ENCODE results near the gene PUS7. TPM values are rescaled to one million over a fixed set of nuclear protein-coding genes. Genes with fewer than 3 reads are reported as not detected.

The PUS7 gene
- polyA plus RNA-seq, 1 of the 3 experiments (the other 2 are of a cell fraction): 18.8 TPM

- H3K9ac ChIP-seq: no peak overlapping the region
- DNase-seq: no peak
- H3K9me2 ChIP-seq: no peaks in the 10 kb centered on the region
- H3K79me2 ChIP-seq (ENCODE audit: insufficient read depth): no peaks in the 10 kb centered on the region
- peaks cover 15 to 60% of the 10 kb centered on the region in 2 experiments for H3K36me3 ChIP-seq (replicated peaks in 1 of 2; ENCODE audit: control insufficient read depth in 1 of 2, insufficient read depth in 2 of 2, low read length in 1 of 2)
- TF ChIP-seq TCF12 (IDR thresholded peaks at IDR 0.05): peak; percentile 33; the same call in 1 of the 2 replicates
- no peak for TF ChIP-seq MEF2A (IDR thresholded peaks at IDR 0.05; ENCODE audit: borderline replicate concordance, low read depth)
- TF ChIP-seq FOSL2 (IDR thresholded peaks at IDR 0.05; ENCODE audit: borderline replicate concordance, low read depth): peak; percentile 15; the same call in 1 of the 2 replicates
- 74% methylated on average over 4 of the region's 4 CpGs for WGBS (ENCODE audit: low lambda C conversion rate)
- H4K20me1 ChIP-seq (ENCODE audit: insufficient read depth): no peaks in the 10 kb centered on the region
- H3K4me2 ChIP-seq: no peak overlapping the region
- H3K4me3 ChIP-seq (ENCODE audit: low read depth in 2 of 2, low read length in 1 of 2): no peak overlapping the region
- no peak overlapping the region for H2AFZ ChIP-seq (ENCODE audit: low read depth)
- POLR2A ChIA-PET: no interaction called here
- CTCF ChIA-PET: interaction anchor here (0.7 to 1.3 kb wide), 4 partner anchors 14 to 551 kb away, joined by 3 to 5 read pairs (median 4); no protein-coding TSS in a partner anchor
- no peaks in the 10 kb centered on the region for H3K27me3 ChIP-seq (ENCODE audit: insufficient read depth)
- no peak overlapping the region for H3K27ac ChIP-seq (ENCODE audit: low read depth in 2 of 2, low read length in 1 of 2)
- no peaks in the 10 kb centered on the region for H3K4me1 ChIP-seq (ENCODE audit: control insufficient read depth in 1 of 2, insufficient read depth in 2 of 2, low read depth in 1 of 2, low read length in 1 of 2)
- H3F3A ChIP-seq (replicated peaks; ENCODE audit: insufficient read depth): peaks cover 11% of the 10 kb centered on the region
- H3K9me3 ChIP-seq: no peaks in the 10 kb centered on the region
Measured at GRCh38 chr7:105480931-105481330, 41.1 kb downstream of the PUS7 start.

GRCh38 chr7:105478606-105479005 lies 43.5 kb downstream of the PUS7 start:
- no peak overlapping the region for H3K9ac ChIP-seq
- peaks cover 15 to 61% of the 10 kb centered on the region in 2 experiments for H3K36me3 ChIP-seq (replicated peaks in 1 of 2; ENCODE audit: control insufficient read depth in 1 of 2, insufficient read depth in 2 of 2, low read length in 1 of 2)
- TF ChIP-seq POLR2AphosphoS5 (IDR thresholded peaks at IDR 0.05; ENCODE audit: low read depth, low read length) (no peak), NRF1 (IDR thresholded peaks at IDR 0.05; ENCODE audit: low read depth, low read length) (no peak), NFIC (IDR thresholded peaks at IDR 0.05; ENCODE audit: borderline replicate concordance) (no peak), TCF12 (IDR thresholded peaks at IDR 0.05) (no peak)
- WGBS (ENCODE audit: low lambda C conversion rate): 97% methylated on average over 5 of the region's 5 CpGs
- no peaks in the 10 kb centered on the region for H4K20me1 ChIP-seq (ENCODE audit: insufficient read depth)
- H3K79me2 ChIP-seq (ENCODE audit: insufficient read depth): no peaks in the 10 kb centered on the region
- H3K9me2 ChIP-seq: no peaks in the 10 kb centered on the region
- H3K4me3 ChIP-seq (ENCODE audit: low read depth in 2 of 2, low read length in 1 of 2): no peak overlapping the region
- no peaks in the 10 kb centered on the region for H3K9me3 ChIP-seq
- no peaks in the 10 kb centered on the region for H3K27me3 ChIP-seq (ENCODE audit: insufficient read depth)
- H3K4me1 ChIP-seq (ENCODE audit: control insufficient read depth in 1 of 2, insufficient read depth in 2 of 2, low read depth in 1 of 2, low read length in 1 of 2): no peaks in the 10 kb centered on the region
- CTCF ChIA-PET: no interaction called here
- no peak overlapping the region for H3K4me2 ChIP-seq
- POLR2A ChIA-PET: no interaction called here
- no peak overlapping the region for H3K27ac ChIP-seq (ENCODE audit: low read depth in 2 of 2, low read length in 1 of 2)
- DNase-seq: no peak
- peaks cover 11% of the 10 kb centered on the region for H3F3A ChIP-seq (replicated peaks; ENCODE audit: insufficient read depth)
- H2AFZ ChIP-seq (ENCODE audit: low read depth): no peak overlapping the region

- no peak for DNase-seq
- Histone ChIP-seq H3K9me2 (no peaks in the 10 kb centered on the region), H3K9ac (no peak overlapping the region), H3F3A (replicated peaks; ENCODE audit: insufficient read depth) (peaks cover 11% of the 10 kb centered on the region), H3K36me3 (replicated peaks in 1 of 2; ENCODE audit: control insufficient read depth in 1 of 2, insufficient read depth in 2 of 2, low read length in 1 of 2) (peaks cover 15 to 64% of the 10 kb centered on the region in 2 experiments), H4K20me1 (ENCODE audit: insufficient read depth) (no peaks in the 10 kb centered on the region), H3K27ac (ENCODE audit: low read depth in 2 of 2, low read length in 1 of 2) (no peak overlapping the region), H3K4me1 (ENCODE audit: control insufficient read depth in 1 of 2, insufficient read depth in 2 of 2, low read depth in 1 of 2, low read length in 1 of 2) (no peaks in the 10 kb centered on the region), H3K79me2 (ENCODE audit: insufficient read depth) (no peaks in the 10 kb centered on the region), H3K4me2 (no peak overlapping the region), H2AFZ (ENCODE audit: low read depth) (no peak overlapping the region), H3K9me3 (no peaks in the 10 kb centered on the region), H3K27me3 (ENCODE audit: insufficient read depth) (no peaks in the 10 kb centered on the region), H3K4me3 (ENCODE audit: low read depth in 2 of 2, low read length in 1 of 2) (no peak overlapping the region)
- WGBS (ENCODE audit: low lambda C conversion rate): 90% methylated on average over 2 of the region's 2 CpGs
- TF ChIP-seq NRF1 (IDR thresholded peaks at IDR 0.05; ENCODE audit: low read depth, low read length) (no peak), FOXM1 (IDR thresholded peaks at IDR 0.05; ENCODE audit: low read depth) (no peak), FOSL2 (IDR thresholded peaks at IDR 0.05; ENCODE audit: borderline replicate concordance, low read depth) (no peak)
- CTCF ChIA-PET: interaction anchor here (0.7 kb wide), 1 partner anchor 27 kb away, joined by 3 read pairs; no protein-coding TSS in a partner anchor
- POLR2A ChIA-PET: no interaction called here
Measured at GRCh38 chr7:105477908-105478307, 44.2 kb downstream of the PUS7 start.
